ENCODE measurements around the gene YIPF5. TPM values are rescaled to one million over a fixed set of nuclear protein-coding genes. Genes with fewer than 3 reads are reported as not detected.

YIPF5 gene
- total and polyA plus RNA-seq, 11 donors, result 4.1 to 43.9 (median 29.0) TPM

GRCh38 chr5:144162686-144163085 is 7.8 kb downstream of the YIPF5 start:
- intact Hi-C loops (cut with DNase I), result no loop called here
- Histone ChIP-seq H3K27ac (no peak overlapping the region), H3K36me3 (peaks cover 0 to 100% (median 90%) of the 10 kb centered on the region in 9 donors), H3K4me1 (peaks cover 0 to 12% (median 5%) of the 10 kb centered on the region in 12 donors), H3K4me3 (no peak overlapping the region), H3K9me3 (no peaks in the 10 kb centered on the region), H3K27me3 (no peaks in the 10 kb centered on the region)
- WGBS, 4 donors, result 83 to 98% (median 94%) methylated on average over 1 of the region's 1 CpG
- DNase-seq (no peak), ATAC-seq (no peak)
- TF ChIP-seq CTCF (IDR thresholded peaks at IDR 0.05) (no peak), POLR2A (IDR thresholded peaks at IDR 0.05) (no peak)

- intact Hi-C loops (cut with DNase I), result no loop called here
- TF ChIP-seq CTCF (IDR thresholded peaks at IDR 0.05) (no peak), POLR2A (IDR thresholded peaks at IDR 0.05) (no peak)
- WGBS, 4 donors, result 79 to 84% (median 82%) methylated on average over 2 of the region's 2 CpGs
Measured at GRCh38 chr5:144156767-144157171, 13.7 kb downstream of the YIPF5 start.

GRCh38 chr5:144151026-144151425 is 19.4 kb downstream of the YIPF5 start:
- ATAC-seq (no peak), DNase-seq (no peak)
- Histone ChIP-seq H3K4me3 (no peak overlapping the region), H3K9me3 (no peaks in the 10 kb centered on the region), H3K27ac (no peak overlapping the region), H3K27me3 (no peaks in the 10 kb centered on the region), H3K4me1 (peaks cover 0 to 5% (median 1%) of the 10 kb centered on the region in 12 donors), H3K36me3 (peaks cover 0 to 8% (median 0%) of the 10 kb centered on the region in 9 donors)
- TF ChIP-seq POLR2A (IDR thresholded peaks at IDR 0.05) (no peak), CTCF (IDR thresholded peaks at IDR 0.05) (no peak)
- intact Hi-C loops (cut with DNase I), result no loop called here
- 90 to 95% (median 94%) methylated on average over 3 of the region's 3 CpGs for WGBS, 4 donors

More at GRCh38 chr5:144156767-144157171, 13.7 kb downstream of the YIPF5 start:
- Histone ChIP-seq H3K27me3 (no peaks in the 10 kb centered on the region), H3K36me3 (peaks cover 0 to 64% (median 32%) of the 10 kb centered on the region in 9 donors), H3K27ac (no peak overlapping the region), H3K4me1 (no peaks in the 10 kb centered on the region), H3K4me3 (no peak overlapping the region), H3K9me3 (no peaks in the 10 kb centered on the region)
- ATAC-seq (no peak), DNase-seq (no peak)

- 32 to 35% (median 33%) methylated on average over 4 of the region's 4 CpGs for WGBS, 4 donors
- ATAC-seq (peak in 3 of 4 donors; percentile 25 to 82 (median 58)), DNase-seq (no peak)
- Histone ChIP-seq H3K9me3 (no peaks in the 10 kb centered on the region), H3K36me3 (no peaks in the 10 kb centered on the region), H3K4me3 (no peak overlapping the region), H3K27me3 (no peaks in the 10 kb centered on the region), H3K4me1 (peaks cover 0 to 26% (median 11%) of the 10 kb centered on the region in 12 donors), H3K27ac (peak overlapping the region in 8 of 12 donors; percentile 8 to 60 (median 50))
- intact Hi-C loops (cut with DNase I), result loop anchor here in 5 of 10 donors (5.0 to 10.0 kb wide), 7 partner anchors 310 to 1220 kb away; partner anchors contain the start of gene NR3C1 (in 2 of the 5)
- TF ChIP-seq POLR2A (IDR thresholded peaks at IDR 0.05), result no peak
- TF ChIP-seq CTCF (IDR thresholded peaks at IDR 0.05), result no peak
Measured at GRCh38 chr5:144144956-144145751, 25.3 kb downstream of the YIPF5 start.

All from heart left ventricle (tissue), 16 donors.